Stimulated activated CD8-positive, alpha-beta memory T cell treated with anti-CD3 and anti-CD28 coated beads, Interleukin-12 subunit alpha, Interleukin-12 subunit beta, amount 100 ng/mL, for 4 hours (primary cell): ENCODE results near the gene SLC36A1.
"Not testable (repeated sequence)": the region's sequence is repeated elsewhere in the genome, so short reads cannot be mapped to it uniquely, and the experiment has no call there.

Source experiments
- DNase-seq: peaks from one replicate; pipeline ENCODE4 v3.0.0-alpha.2; 2020; ENCODE audit warnings: low read depth

The SLC36A1 gene

GRCh38 chr5:151483647-151484046, 36.2 kb downstream of the SLC36A1 start:
- DNase-seq = no peak

DNA sequence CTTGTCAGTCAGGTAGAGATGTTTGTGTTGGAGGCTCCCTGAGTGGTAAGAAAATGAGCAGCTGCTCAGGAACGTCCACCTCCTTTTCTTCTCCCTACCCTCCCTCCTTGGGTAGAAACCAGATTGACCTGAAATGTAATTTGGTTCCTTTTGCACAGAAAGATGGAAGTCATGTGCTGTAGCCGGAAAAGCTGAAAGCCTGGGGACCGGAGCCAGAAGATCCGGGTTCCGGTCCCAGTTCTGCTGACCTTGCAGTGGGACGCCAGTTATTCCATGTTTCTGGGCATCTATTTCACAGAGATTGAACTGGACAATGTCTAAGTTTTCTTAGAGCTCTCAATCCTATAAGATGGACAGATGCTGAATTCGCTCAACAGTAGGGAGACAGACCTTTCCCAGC, 40.1 kb downstream of the SLC36A1 start:
- DNase-seq = no peak

DNA sequence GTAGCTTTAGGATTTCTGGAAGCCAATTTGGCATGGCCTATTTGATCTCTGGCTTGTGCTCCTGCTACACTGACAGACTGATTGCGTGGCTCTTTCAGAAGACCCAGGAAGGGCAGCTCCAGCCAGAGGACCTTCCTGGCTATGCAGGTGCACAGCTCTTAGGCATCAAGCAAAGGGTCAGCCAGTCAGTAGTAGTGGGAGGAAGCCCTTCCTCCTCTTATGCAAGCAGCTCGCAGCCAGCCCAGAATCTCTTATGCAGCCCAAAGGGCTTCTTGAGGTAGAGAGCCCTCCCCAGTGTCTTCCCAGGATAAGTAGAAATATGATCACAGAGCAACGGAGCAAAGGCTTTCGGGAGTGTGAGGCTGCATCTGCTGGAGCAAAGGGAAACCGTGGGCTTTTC, 43.2 kb downstream of the SLC36A1 start:
- no peak for DNase-seq

DNA sequence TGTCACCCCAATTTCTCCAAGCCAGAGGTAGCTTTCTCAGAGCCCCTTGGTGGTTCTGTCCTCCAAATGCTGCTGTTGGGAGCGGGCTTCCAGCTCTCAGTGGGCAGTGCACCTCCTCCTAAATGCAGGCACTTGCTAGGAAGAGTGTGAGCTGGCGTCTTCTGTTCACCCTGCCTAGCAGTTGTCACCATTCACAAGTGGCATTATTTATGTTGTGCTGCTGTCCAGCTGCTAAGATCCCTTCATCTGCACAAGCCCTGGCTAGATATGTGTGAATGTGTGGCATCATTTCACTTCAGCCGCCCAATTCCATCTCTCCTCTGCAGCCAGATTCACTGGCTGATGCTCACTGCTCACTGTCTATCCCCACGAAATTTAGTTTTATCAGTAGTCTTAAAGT, 43.7 kb downstream of the SLC36A1 start:
- DNase-seq = no peak

GRCh38 chr5:151492729-151493128, 45.3 kb downstream of the SLC36A1 start:
- no peak for DNase-seq

DNA sequence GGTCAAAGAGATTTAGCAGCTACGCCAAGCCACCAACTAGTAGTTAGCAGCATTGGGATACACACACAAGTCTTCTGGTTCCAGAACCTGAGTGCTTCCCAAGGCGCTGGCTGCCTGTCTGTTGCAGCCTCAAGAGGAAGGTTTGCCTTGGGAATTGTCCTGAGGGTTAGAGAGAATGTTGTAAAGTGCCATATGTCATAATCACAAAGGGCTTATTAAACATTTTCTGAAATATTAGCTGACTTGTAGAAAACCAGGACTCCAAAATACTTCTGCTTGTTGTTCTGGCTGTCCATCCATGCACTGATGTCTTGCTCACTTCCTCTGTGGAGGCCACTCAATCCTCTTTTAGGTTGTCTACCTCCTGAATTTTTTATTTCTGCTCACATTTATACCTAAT, 46.3 kb downstream of the SLC36A1 start:
- no peak for DNase-seq

DNA sequence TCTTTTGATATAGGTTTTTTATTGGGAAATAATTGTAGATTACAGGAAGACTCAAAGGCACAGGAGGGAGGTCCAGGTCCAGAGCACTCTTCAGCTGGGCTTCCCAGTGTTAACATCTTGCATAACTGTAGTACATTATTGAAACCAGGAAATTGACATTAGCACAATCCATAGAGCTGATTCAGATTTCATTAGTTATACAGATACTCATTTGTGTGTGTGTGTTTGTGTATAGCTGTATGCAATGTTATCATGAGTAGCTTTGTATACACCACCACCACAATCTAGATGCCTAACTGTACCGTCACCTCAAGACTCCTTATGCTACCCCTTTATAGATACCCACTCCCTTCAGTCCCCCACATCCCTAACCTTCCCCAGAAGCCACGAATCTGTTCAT, 47.9 kb downstream of the SLC36A1 start:
- DNase-seq = no peak

GRCh38 chr5:151496041-151496484, 48.7 kb downstream of the SLC36A1 start:
- DNase-seq = no peak

DNA sequence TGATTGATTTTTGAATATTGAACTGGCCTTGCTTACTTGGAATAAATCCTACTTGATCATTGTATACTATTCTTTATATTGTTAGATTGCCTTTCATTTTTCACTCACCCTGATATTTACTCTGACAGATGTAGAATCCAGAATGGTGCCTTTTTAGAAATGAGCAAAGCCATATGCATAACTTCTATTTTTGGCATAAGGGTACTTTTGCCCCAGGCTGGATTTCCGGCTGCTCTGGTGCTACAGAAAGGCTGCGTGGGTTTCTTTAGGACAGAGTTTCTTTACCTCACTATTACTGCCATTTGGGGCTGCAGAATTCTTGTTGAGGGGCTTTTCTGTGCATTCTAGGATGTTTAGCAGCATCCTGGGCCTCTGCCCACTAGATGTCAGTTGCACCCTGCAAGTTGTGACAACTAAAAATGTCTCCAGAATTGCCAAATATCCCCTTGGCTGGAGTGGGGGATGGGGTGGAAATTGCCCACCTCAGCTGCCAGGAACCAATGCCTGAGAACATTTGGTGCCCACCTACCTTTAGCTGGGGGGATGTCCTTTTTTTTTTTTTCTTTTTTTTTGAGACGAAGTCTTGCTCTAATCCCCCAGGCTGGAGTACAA, 50.1 kb downstream of the SLC36A1 start:
- DNase-seq = no peak

DNA sequence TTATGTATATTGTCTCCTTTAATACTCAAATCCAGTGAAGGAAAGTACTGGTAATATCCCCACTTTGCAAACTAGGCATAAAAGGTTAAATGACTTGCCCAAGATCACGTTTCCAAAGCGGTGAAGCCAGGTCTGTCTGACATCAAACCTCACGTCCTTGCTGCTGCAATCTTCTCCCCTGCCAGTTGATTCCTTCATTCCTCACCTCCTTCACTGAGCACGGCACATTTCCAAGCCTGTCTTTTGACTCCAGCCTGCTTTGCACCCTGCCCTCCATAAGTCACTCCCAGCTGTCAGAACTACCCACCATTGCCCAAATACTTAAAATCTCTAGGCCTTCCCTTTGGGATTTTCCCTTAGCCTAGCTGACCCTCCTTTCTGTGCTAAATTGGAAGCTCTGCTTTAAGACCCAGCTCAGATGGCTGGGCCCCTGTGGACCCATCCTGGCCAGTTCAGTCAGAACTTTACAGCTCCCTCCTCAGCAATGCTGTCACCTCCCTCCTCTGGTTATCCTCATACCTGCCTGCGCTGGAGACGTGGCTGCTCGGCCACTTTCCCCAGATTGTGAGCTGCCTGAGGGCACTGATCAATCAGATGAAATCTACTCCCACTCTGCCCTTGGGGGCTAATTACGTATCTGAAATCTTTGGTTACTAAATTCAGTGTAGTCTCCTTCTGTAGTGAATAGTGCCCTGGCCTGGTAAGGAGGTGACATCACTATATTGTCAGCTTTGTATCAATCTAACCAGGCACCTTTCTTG, 51.2 kb downstream of the SLC36A1 start:
- no peak for DNase-seq

- no peak for DNase-seq
Measured at GRCh38 chr5:151499501-151500035, 52.2 kb downstream of the SLC36A1 start.

DNA sequence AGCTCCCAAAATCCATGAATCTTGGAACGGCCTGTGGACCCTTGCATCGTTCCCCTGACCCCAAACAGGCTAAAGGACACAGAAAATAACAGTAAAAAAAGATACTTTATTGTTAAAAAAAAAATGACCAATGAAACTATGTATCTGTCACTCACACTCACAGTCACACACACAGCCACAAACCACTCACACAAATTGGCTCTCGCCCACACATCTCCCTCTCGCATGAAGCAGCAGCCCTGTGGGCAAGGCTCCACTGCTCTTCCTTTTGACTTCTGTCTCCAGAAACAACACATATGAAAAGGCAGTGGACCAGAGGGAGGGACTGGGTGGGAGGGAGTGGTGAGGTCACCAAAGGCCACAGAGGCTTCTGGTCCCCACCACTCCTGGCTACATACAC, 56.6 kb downstream of the SLC36A1 start:
- no peak for DNase-seq

DNA sequence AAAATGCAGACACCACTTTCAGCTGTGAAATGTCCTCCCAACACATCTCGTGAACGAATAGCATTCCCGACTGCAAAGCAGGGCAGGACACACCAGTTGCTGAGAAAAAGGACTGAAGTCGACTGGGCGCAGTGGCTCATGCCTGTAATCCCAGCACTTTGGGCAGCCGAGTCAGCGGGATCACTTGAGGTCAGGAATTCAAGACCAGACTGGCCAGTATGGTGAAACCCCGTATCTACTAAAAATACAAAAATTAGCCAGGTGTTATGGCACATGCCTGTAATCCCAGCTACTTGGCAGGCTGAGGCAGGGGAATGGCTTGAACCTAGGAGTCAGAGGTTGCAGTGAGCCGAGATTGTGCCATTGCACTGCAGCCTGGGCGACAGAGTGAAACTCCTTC, 60.9 kb downstream of the SLC36A1 start:
- not testable (repeated sequence) for DNase-seq

GRCh38 chr5:151509231-151509630, 61.8 kb downstream of the SLC36A1 start:
- no peak for DNase-seq

GRCh38 chr5:151509836-151510235, 62.4 kb downstream of the SLC36A1 start:
- no peak for DNase-seq

GRCh38 chr5:151517122-151517920, 69.9 kb downstream of the SLC36A1 start:
- DNase-seq = no peak

- DNase-seq = no peak
Measured at GRCh38 chr5:151520294-151520693, 72.9 kb downstream of the SLC36A1 start.

DNA sequence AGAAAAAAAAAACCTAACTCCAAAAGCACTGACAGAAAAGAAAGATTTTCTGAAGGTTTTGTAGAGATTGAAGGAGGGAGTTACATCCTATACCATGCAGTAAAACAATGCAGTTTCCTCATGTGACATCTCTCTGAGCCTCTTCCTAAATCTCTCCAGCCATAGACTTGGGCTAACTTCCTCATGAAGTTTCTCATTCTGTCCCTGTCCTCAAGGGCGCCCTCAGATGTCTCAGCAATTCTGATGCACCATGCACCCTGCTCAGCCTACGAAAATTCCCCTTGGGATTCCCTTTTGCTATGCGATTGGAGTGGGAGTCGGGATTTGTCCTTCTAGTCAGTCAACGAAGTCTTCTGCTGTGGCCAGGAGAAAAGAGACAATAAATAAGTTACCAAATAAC, 74.8 kb downstream of the SLC36A1 start:
- DNase-seq = no peak

- DNase-seq = no peak
Measured at GRCh38 chr5:151523335-151523734, 75.9 kb downstream of the SLC36A1 start.

DNA sequence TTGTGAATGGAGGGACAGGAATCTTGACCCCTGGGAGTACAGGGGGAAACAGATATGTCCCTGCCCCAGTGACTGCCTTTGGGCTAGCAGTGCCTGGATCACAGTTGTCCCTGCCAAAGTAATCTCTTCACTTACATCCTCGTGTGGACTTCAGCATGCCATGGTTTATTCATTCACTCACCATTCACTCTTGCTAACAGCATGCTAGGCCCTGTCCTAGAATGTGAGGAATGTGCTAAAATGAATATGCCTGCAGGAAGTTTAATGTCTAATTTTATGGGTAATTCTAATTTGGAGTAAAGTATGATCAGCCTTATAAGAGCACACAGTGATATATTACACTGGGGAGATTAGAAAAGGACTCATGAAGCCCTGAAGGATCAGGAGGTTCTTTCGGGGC, 80.8 kb downstream of the SLC36A1 start:
- DNase-seq = no peak

GRCh38 chr5:151528996-151529395, 81.6 kb downstream of the SLC36A1 start:
- no peak for DNase-seq

DNA sequence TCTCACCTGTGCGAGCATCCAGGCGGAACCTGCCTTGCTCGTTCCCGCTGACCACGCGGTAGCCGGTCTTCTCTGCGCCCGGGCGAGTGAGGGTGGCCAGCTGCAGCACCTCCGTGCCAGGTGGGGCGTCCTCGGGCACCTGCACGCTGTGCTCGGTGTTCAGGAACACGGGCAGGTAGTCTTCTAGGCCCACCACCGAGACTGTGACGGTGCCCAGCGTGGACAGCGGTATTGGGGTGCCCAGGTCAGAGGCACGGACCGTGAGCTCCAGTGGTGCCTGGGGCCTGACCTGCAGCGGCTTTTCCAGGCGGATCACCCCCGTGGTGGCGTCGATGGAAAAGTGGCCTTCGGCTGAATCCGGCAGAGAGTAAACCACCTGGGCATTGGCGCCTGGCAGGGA, 84.2 kb downstream of the SLC36A1 start:
- no peak for DNase-seq

GRCh38 chr5:151532416-151532815, 85.0 kb downstream of the SLC36A1 start:
- DNase-seq = no peak
